Gastroesophageal sphincter (tissue), 4 donors: ENCODE results near the gene PRAMEF13. TPM values are rescaled to one million over a fixed set of nuclear protein-coding genes. Genes with fewer than 3 reads are reported as not detected.
"Not testable (repeated sequence)": the region's sequence is repeated elsewhere in the genome, so short reads cannot be mapped to it uniquely, and the experiment has no call there.

Experiments
- ATAC-seq: fragments of 150-250 bp; one replicate; pipeline ENCODE4 v1.9.1; 2016; ENCODE audit warnings: mild to moderate bottlenecking, moderate library complexity
- H3K27ac ChIP-seq, 4 donors: fragments of 200-600 bp; sonication (generic) in 3 of 4; 1 replicate in 3 of 4; 2 replicates in 1 of 4; pipeline ENCODE4 v1.5.1; 2016 to 2019
- H3K27me3 ChIP-seq: fragments of 200-600 bp; sonication (generic); one replicate; pipeline ENCODE4 v1.5.1; 2019
- H3K36me3 ChIP-seq, 2 donors: fragments of 200-600 bp; sonication (generic); one replicate each; pipeline ENCODE4 v1.5.1; 2019; ENCODE audit warnings: control low read depth in 1 of 2
- H3K4me1 ChIP-seq, 3 donors: fragments of 200-600 bp; sonication (generic); 1 replicate in 2 of 3; 2 replicates in 1 of 3; pipeline ENCODE4 v1.5.1; 2016 to 2019; ENCODE audit warnings: control low read depth in 2 of 3
- H3K4me3 ChIP-seq, 2 donors: fragments of 200-600 bp; sonication (generic); one replicate each; pipeline ENCODE4 v1.5.1; 2019; ENCODE audit warnings: mild to moderate bottlenecking in 1 of 2, moderate library complexity in 1 of 2
- H3K9me3 ChIP-seq, 3 donors: fragments of 200-600 bp; sonication (generic); one replicate each; pipeline ENCODE4 v1.5.1; 2017 to 2019; ENCODE audit warnings: control low read depth in 2 of 3
- WGBS, 2 donors: methylation state at CpG; one replicate each; pipeline ENCODE4 v1.1.5; 2018; ENCODE audit warnings: low coverage in 1 of 2; 5-methylcytosine and 5-hydroxymethylcytosine counted together
- total RNA-seq, 4 donors: library from RNA; depleted of rRNA; stranded (reverse); fragments of >200 nt; gene quantifications; one replicate each; pipeline ENCODE4 v1.1.0, GENCODE V29; 2016

Gene PRAMEF13, protein sequence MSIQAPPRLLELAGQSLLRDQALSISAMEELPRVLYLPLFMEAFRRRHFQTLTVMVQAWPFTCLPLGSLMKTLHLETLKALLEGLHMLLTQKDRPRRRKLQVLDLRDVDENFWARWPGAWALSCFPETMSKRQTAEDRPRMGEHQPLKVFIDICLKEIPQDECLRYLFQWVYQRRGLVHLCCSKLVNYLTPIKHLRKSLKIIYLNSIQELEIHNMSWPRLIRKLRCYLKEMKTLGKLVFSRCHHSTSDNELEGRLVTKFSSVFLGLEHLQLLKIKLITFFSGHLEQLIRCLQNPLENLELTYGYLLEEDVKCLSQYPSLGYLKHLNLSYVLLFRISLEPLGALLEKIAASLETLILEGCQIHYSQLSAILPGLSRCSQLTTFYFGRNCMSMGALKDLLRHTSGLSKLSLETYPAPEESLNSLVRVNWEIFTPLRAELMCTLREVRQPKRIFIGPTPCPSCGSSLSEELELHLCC
- not detected for total RNA-seq

DNA sequence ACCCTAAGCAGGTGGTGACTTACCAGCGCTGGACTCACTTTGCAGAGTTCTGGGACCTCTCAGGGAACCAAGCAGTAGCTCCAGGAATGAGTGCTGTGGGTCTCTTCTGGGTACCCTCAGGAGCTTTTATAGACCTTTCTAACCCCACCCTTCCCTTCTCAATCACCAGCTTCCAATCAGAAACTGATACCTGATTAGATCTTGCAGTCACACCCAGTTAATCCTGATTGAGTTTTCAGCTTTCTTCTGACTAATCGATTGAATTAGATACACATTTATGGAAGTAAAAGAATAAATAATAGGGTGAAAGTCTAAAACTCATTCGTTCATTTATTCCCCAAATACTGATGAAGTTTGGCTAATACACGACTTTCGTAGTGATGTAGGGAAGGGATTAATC, at the start of gene PRAMEF13:
PRAMEF13 (minus strand) TSS at position 101 of the 400 bp plus-strand sequence. CDS start 1,820 bp downstream, outside the sequence.
- not testable (repeated sequence) for H3K27me3 ChIP-seq, H3K9me3 ChIP-seq, H3K27ac ChIP-seq, H3K4me3 ChIP-seq, H3K36me3 ChIP-seq, ATAC-seq, H3K4me1 ChIP-seq
- WGBS, 2 donors, result no CpG with 5 or more reads among the region's 5 CpGs

DNA sequence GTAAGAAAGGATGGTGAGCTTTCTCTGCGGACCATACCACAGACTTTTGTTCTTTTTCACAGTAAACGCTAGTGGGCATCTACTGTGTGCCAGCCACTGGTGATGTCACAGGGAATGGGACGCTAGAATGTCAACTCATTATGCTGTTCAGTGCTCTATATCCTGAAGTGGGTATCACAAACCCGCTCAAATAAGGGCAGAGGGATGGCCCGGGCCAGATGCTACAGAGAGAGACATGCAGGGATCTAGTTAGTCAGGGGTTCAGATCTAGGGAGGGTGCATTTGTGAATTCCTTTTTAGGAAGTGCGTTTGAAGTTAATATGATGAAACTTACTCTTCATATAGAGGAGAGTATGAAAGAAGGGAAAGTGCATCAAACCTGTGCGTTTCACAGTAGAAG, 45.9 kb upstream of the PRAMEF13 start:
- not testable (repeated sequence) for H3K27ac ChIP-seq, H3K36me3 ChIP-seq, H3K4me3 ChIP-seq, ATAC-seq, H3K9me3 ChIP-seq, H3K4me1 ChIP-seq
- 60 to 80% methylated on average over 2 to 6 of the region's 7 CpGs for WGBS, 2 donors
- peaks cover 20% of the 10 kb centered on the region for H3K27me3 ChIP-seq

- H3K4me3 ChIP-seq, H3K27ac ChIP-seq, ATAC-seq, H3K36me3 ChIP-seq, H3K9me3 ChIP-seq, H3K4me1 ChIP-seq: not testable (repeated sequence)
- WGBS, 2 donors, result 73 to 86% methylated on average over 2 of the region's 2 CpGs
- peaks cover 20% of the 10 kb centered on the region for H3K27me3 ChIP-seq
Observed at GRCh38 chr1:13246554-13246871, 45.3 kb upstream of the PRAMEF13 start.

DNA sequence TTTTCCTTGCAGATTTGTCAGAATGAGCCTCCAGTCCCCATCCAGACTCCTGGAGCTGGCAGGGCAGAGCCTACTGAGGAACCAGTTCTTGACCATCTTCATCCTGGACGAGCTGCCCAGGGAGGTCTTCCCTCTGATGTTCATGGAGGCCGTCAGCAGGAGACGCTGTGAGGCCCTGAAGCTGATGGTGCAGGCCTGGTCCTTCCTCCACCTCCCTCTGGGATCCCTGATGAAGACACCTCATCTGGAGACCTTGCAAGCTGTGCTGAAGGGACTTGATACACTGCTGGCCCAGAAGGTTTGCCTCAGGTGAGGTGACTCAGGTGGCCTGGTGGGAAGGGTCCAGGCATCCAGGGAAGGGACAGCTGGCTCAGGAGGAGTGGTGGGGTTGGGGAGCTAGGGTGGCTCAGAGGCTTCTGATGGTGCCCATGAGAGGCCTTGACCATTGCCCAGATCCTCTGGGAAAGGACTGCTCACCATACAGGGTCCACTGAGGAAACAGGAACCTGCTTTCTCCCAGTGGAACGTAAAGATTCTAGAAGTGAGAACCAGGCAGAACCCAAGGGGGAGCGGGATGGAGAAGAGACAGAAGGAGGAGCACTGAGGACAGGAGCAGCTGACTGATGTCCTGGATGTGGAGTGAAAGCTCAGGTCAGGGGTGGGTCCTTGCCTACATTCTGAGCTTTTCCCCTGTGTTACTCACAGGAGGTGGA, 44.8 kb upstream of the PRAMEF13 start:
- H3K4me1 ChIP-seq, H3K27ac ChIP-seq, H3K9me3 ChIP-seq, ATAC-seq, H3K4me3 ChIP-seq, H3K36me3 ChIP-seq: not testable (repeated sequence)
- 68 to 86% methylated on average over 4 to 5 of the region's 5 CpGs for WGBS, 2 donors
- peaks cover 20% of the 10 kb centered on the region for H3K27me3 ChIP-seq

DNA sequence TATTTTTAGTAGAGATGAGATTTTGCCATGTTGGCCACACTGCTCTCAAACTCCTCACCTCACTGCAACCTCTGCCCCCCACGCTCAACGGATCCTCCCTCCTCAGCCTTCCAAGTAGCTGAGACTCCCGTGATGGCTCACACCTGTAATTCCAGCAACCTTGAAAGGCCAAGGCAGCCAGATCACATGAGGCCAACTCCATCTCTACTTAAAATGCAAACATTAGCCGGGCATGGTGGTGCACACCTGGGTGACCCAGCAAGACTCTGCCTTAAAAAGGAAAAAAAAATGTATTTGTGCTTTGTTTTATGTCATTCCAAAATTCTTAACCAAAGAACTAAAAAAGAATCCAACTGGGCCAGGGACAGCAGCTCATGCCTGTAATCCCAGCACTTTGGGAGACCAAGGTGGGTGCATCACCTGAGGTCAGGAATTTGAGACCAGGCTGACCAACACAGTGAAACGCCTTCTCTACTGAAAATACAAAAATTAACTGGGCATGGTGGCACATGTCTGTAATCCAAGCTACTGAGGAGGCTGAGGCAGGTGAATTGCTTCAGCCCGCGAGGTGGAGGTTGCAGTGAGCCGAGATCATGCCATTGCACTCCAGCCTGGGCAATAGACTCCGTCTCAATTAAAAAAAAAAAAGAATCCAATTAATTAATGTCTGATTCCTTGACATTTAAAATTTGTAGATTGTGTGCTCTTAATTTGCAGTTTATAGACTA, 42.5 kb upstream of the PRAMEF13 start:
- ATAC-seq, H3K4me1 ChIP-seq, H3K9me3 ChIP-seq, H3K36me3 ChIP-seq, H3K4me3 ChIP-seq, H3K27ac ChIP-seq: not testable (repeated sequence)
- 74 to 75% methylated on average over 6 to 9 of the region's 9 CpGs for WGBS, 2 donors
- peaks cover 20% of the 10 kb centered on the region for H3K27me3 ChIP-seq

GRCh38 chr1:13239633-13240032, 38.4 kb upstream of the PRAMEF13 start:
- not testable (repeated sequence) for H3K4me3 ChIP-seq, H3K4me1 ChIP-seq, H3K36me3 ChIP-seq, H3K9me3 ChIP-seq, H3K27ac ChIP-seq, ATAC-seq
- peaks cover 18% of the 10 kb centered on the region for H3K27me3 ChIP-seq
- WGBS, 2 donors, result 83 to 87% methylated on average over 2 to 4 of the region's 4 CpGs

- not testable (repeated sequence) for H3K4me3 ChIP-seq, H3K27ac ChIP-seq, ATAC-seq, H3K9me3 ChIP-seq, H3K27me3 ChIP-seq, H3K36me3 ChIP-seq, H3K4me1 ChIP-seq
- 50 to 81% methylated on average over 2 to 4 of the region's 4 CpGs for WGBS, 2 donors
Observed at GRCh38 chr1:13237572-13237971, 36.4 kb upstream of the PRAMEF13 start.

DNA sequence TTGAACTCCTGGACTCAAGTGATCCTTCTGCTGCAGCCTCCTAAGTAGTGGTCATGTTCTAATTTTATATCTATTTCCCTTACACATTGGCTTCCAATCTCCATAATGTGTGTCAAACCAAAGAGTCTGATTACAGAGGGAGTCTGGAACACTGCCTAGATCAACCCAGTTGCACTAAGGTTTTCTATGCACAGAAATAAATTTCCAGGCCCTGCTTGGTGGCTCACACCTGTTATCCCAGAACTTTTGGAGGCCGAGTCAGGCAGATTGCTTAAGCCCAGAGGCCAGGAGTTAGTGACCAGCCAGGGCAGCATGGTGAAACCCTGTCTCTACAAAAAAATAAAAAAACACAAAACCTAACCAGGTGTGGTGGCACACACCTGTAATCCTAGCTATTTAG, 32.8 kb upstream of the PRAMEF13 start:
- not testable (repeated sequence) for H3K4me1 ChIP-seq, H3K4me3 ChIP-seq, H3K36me3 ChIP-seq, H3K27ac ChIP-seq, H3K9me3 ChIP-seq, ATAC-seq
- WGBS, 2 donors, result 40 to 60% methylated on average over 1 of the region's 1 CpG
- peaks cover 19% of the 10 kb centered on the region for H3K27me3 ChIP-seq

DNA sequence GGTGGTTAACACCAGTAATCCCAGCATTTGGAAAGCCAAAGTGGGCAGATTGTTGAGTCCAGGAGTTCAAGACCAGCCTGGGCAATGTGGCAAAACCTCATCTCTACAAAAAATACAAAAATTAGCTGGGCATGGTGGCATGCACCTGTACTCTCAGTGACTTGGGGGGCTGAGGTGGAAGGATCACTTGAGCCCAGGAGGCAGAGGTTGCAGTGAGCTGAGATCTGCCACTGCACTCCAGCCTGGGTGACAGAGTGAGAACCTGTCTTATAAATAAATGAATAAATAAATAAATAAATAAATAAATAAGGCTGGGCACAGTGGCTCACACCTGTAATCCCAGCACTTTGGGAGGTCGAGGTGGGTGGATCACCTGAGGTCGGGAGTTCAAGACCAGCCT, 30.8 kb upstream of the PRAMEF13 start:
- not testable (repeated sequence) for H3K9me3 ChIP-seq, H3K4me1 ChIP-seq, H3K27ac ChIP-seq, H3K36me3 ChIP-seq, ATAC-seq, H3K4me3 ChIP-seq
- peaks cover 20% of the 10 kb centered on the region for H3K27me3 ChIP-seq
- 73 to 83% methylated on average over 2 of the region's 2 CpGs for WGBS, 2 donors

DNA sequence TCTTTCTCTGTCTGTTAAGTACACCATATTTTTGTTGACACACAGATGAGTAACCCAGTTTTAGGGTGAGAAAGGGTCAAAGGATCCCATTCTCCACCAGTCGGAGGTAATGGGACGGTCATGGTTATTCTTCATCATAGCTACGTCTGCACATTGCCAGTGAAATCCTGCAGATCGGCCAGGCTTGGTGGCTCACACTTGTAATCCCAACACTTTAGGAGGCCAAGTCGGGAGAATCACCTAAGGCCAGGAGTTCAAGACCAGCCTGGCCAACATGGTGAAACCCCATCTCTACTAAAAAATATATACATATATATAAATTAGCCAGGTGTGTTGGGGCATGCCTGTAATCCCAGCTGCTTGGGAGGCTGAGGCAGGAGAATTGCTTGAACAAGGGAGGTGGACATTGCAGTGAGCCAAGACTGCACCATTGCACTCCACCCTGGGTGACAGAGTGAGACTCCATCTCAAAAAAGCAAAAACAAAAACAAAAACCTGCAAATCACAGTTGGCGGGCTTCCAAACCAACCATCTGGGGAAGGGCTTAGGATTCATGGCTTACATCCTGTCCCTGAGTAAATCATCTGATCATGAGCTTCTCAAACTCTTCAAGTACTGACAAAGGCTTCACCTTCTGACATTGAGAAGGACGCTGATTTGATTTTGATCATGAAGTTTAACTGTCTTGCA, 30.0 kb upstream of the PRAMEF13 start:
- H3K4me1 ChIP-seq, H3K36me3 ChIP-seq, ATAC-seq, H3K4me3 ChIP-seq, H3K9me3 ChIP-seq, H3K27ac ChIP-seq: not testable (repeated sequence)
- 61 to 77% methylated on average over 7 of the region's 7 CpGs for WGBS, 2 donors
- peaks cover 20% of the 10 kb centered on the region for H3K27me3 ChIP-seq

GRCh38 chr1:13230601-13231000, 29.4 kb upstream of the PRAMEF13 start:
- H3K27ac ChIP-seq, H3K4me1 ChIP-seq, H3K9me3 ChIP-seq, H3K4me3 ChIP-seq, H3K36me3 ChIP-seq, ATAC-seq: not testable (repeated sequence)
- WGBS, 2 donors, result 70 to 74% methylated on average over 2 of the region's 2 CpGs
- peaks cover 24% of the 10 kb centered on the region for H3K27me3 ChIP-seq

- WGBS, 2 donors, result 71 to 87% methylated on average over 5 of the region's 5 CpGs
Observed at GRCh38 chr1:13230096-13230495, 28.9 kb upstream of the PRAMEF13 start.

More at GRCh38 chr1:13230096-13230495, 28.9 kb upstream of the PRAMEF13 start:
- not testable (repeated sequence) for H3K9me3 ChIP-seq, ATAC-seq, H3K27ac ChIP-seq, H3K4me3 ChIP-seq, H3K36me3 ChIP-seq, H3K4me1 ChIP-seq
- peaks cover 25% of the 10 kb centered on the region for H3K27me3 ChIP-seq
